H1 (cell line): ENCODE results near the gene ARID4B. TPM values are rescaled to one million over a fixed set of nuclear protein-coding genes. Genes with fewer than 3 reads are reported as not detected.

Source experiments
- CTCF ChIA-PET: fragments of 300-600 bp; sonication (Branson Sonifier 250); formaldehyde crosslinking; loops from one replicate; lab custom pipeline; 2021; ENCODE audit not compliant: partially characterized antibody; lab: Charles Lee
- POLR2A ChIA-PET: fragments of 300-600 bp; sonication (Branson Sonifier 250); formaldehyde crosslinking; loops from one replicate; lab custom pipeline; 2021; ENCODE audit warnings: inconsistent platforms; ENCODE audit not compliant: partially characterized antibody; lab: Charles Lee
- DNase-seq, 2 experiments: peaks; one replicate each; pipeline versions ENCODE4 v3.0.0 to v3.0.0-alpha.2; 2010 to 2022; ENCODE audit warnings: low spot score in 2 of 2, low read depth in 1 of 2, mixed read lengths in 1 of 2
- FAIRE-seq: peaks from 2 replicates; lab custom pipeline; 2011; peaks lifted over from hg19 to GRCh38; lab: Jason Lieb, UNC
- H2AFZ ChIP-seq: 2 replicates; pipeline ENCODE4 v1.8.1; 2012; ENCODE audit warnings: low read length, inconsistent platforms
- H2AK5ac ChIP-seq: 2 replicates; pipeline ENCODE4 v1.6.1; 2013; ENCODE audit warnings: low read depth, low read length
- H2BK120ac ChIP-seq: replicated peaks from 2 replicates; pipeline ENCODE3; 2013; ENCODE audit warnings: low read depth, low read length, inconsistent platforms
- H2BK12ac ChIP-seq: 2 replicates; pipeline ENCODE4 v1.6.1; 2013; ENCODE audit warnings: low read depth, low read length
- H2BK15ac ChIP-seq: 2 replicates; pipeline ENCODE4 v1.6.1; 2013; ENCODE audit warnings: low read length
- H2BK20ac ChIP-seq: 2 replicates; pipeline ENCODE4 v1.6.1; 2013; ENCODE audit warnings: low read length
- H2BK5ac ChIP-seq: 2 replicates; pipeline ENCODE4 v1.6.1; 2013; ENCODE audit warnings: low read depth, low read length
- H3K14ac ChIP-seq: 2 replicates; pipeline ENCODE4 v1.6.1; 2013; ENCODE audit warnings: inconsistent platforms; ENCODE audit not compliant: insufficient read length
- H3K18ac ChIP-seq: 2 replicates; pipeline ENCODE4 v1.6.1; 2013; ENCODE audit warnings: low read length; ENCODE audit errors: extremely low read depth
- H3K23ac ChIP-seq: 2 replicates; pipeline ENCODE4 v1.6.1; 2013; ENCODE audit warnings: inconsistent platforms; ENCODE audit not compliant: insufficient read length
- H3K23me2 ChIP-seq: 2 replicates; pipeline ENCODE4 v1.6.1; 2013; ENCODE audit warnings: low read depth, low read length
- H3K27ac ChIP-seq: 2 replicates; pipeline ENCODE4 v1.6.1; 2011; ENCODE audit warnings: low read depth, low read length, inconsistent platforms
- H3K27me3 ChIP-seq, 4 experiments: replicated peaks in 1 of 4; 1 replicate in 1 of 4; 2 replicates in 3 of 4; pipeline versions ENCODE4 v1.6.1 to v1.8.1; 2011 to 2013; ENCODE audit warnings: low read length in 3 of 4, mild to moderate bottlenecking in 3 of 4, inconsistent platforms in 2 of 4, mixed read lengths in 2 of 4, moderate library complexity in 1 of 4; ENCODE audit not compliant: control insufficient read depth in 3 of 4, insufficient read depth in 3 of 4; ENCODE audit errors: extremely low read depth in 1 of 4
- H3K36me3 ChIP-seq, 4 experiments: 2 replicates each; pipeline versions ENCODE4 v1.6.1 to v1.8.1; 2011 to 2013; ENCODE audit warnings: mild to moderate bottlenecking in 4 of 4, low read length in 3 of 4, moderate library complexity in 2 of 4, control low read depth in 1 of 4, inconsistent platforms in 1 of 4; ENCODE audit not compliant: insufficient read depth in 4 of 4, control insufficient read depth in 2 of 4
- H3K4ac ChIP-seq: replicated peaks from 2 replicates; pipeline ENCODE3; 2013; ENCODE audit warnings: low read length, low read depth, mixed read lengths, inconsistent platforms; ENCODE audit not compliant: insufficient read length
- H3K4me1 ChIP-seq, 4 experiments: replicated peaks in 1 of 4; 1 replicate in 1 of 4; 2 replicates in 3 of 4; pipeline versions ENCODE4 v1.6.1 to v1.8.1; 2011 to 2013; ENCODE audit warnings: low read length in 3 of 4, inconsistent platforms in 2 of 4, mixed read lengths in 1 of 4; ENCODE audit not compliant: insufficient read depth in 4 of 4, control insufficient read depth in 3 of 4
- H3K4me2 ChIP-seq, 2 experiments: 2 replicates each; pipeline versions ENCODE4 v1.6.1 to v1.8.1; 2011 to 2013; ENCODE audit warnings: low read depth in 2 of 2, low read length in 2 of 2, control low read depth in 1 of 2, inconsistent platforms in 1 of 2, mild to moderate bottlenecking in 1 of 2; ENCODE audit not compliant: insufficient read depth in 1 of 2
- H3K4me3 ChIP-seq, 4 experiments: fragments of 200-600, 300-600 bp in 1 of 4; sonication (generic), shearing (Covaris generic), sonication (Bioruptor Twin) in 1 of 4; 2 replicates each; pipeline versions ENCODE4 v1.5.1 to v1.8.1; 2011 to 2016; ENCODE audit warnings: low read length in 4 of 4, low read depth in 3 of 4, control low read depth in 2 of 4, inconsistent platforms in 2 of 4, mild to moderate bottlenecking in 2 of 4, mixed read lengths in 1 of 4, moderate library complexity in 1 of 4; ENCODE audit not compliant: insufficient read depth in 2 of 4; ENCODE audit errors: extremely low read depth in 1 of 4
- H3K56ac ChIP-seq: replicated peaks from 2 replicates; pipeline ENCODE3; 2013; ENCODE audit warnings: low read depth, mild to moderate bottlenecking, mixed read lengths, low read length, inconsistent platforms; ENCODE audit not compliant: insufficient read length
- H3K79me1 ChIP-seq: 2 replicates; pipeline ENCODE4 v1.6.1; 2013; ENCODE audit warnings: low read depth, low read length, control low read depth
- H3K79me2 ChIP-seq, 2 experiments: 2 replicates each; pipeline versions ENCODE4 v1.6.1 to v1.8.1; 2012 to 2013; ENCODE audit warnings: low read length in 2 of 2, mild to moderate bottlenecking in 2 of 2, inconsistent platforms in 1 of 2; ENCODE audit not compliant: insufficient read depth in 2 of 2, control insufficient read depth in 1 of 2
- H3K9ac ChIP-seq, 4 experiments: replicated peaks in 1 of 4; 1 replicate in 1 of 4; 2 replicates in 3 of 4; pipeline versions ENCODE4 v1.6.1 to v1.8.1; 2011 to 2013; ENCODE audit warnings: low read depth in 3 of 4, low read length in 3 of 4, control low read depth in 2 of 4, mild to moderate bottlenecking in 2 of 4, moderate library complexity in 2 of 4, inconsistent platforms in 1 of 4; ENCODE audit errors: extremely low read depth in 1 of 4
- H3K9me3 ChIP-seq, 2 experiments: 2 replicates each; pipeline versions ENCODE4 v1.6.1 to v1.8.1; 2012 to 2013; ENCODE audit warnings: mild to moderate bottlenecking in 2 of 2, moderate library complexity in 2 of 2, control low read depth in 1 of 2, inconsistent platforms in 1 of 2, low read depth in 1 of 2, low read length in 1 of 2, mixed read lengths in 1 of 2; ENCODE audit not compliant: insufficient read depth in 2 of 2
- H4K20me1 ChIP-seq, 2 experiments: replicated peaks in 1 of 2; 2 replicates each; pipeline versions ENCODE3 to v1.8.1; 2011 to 2013; ENCODE audit warnings: inconsistent platforms in 2 of 2, low read length in 2 of 2, mild to moderate bottlenecking in 1 of 2; ENCODE audit not compliant: insufficient read depth in 2 of 2, control insufficient read depth in 1 of 2
- H4K5ac ChIP-seq: 2 replicates; pipeline ENCODE4 v1.6.1; 2013; ENCODE audit warnings: low read length, low read depth, mixed read lengths, inconsistent platforms; ENCODE audit not compliant: insufficient read length
- H4K8ac ChIP-seq: 2 replicates; pipeline ENCODE4 v1.8.0; 2013; ENCODE audit warnings: mild to moderate bottlenecking, moderate library complexity, low read length, inconsistent platforms; ENCODE audit not compliant: insufficient read depth; ENCODE audit errors: extremely low read depth
- H4K91ac ChIP-seq: replicated peaks from 2 replicates; pipeline ENCODE3; 2013; ENCODE audit warnings: low read length, mixed read lengths, inconsistent platforms; ENCODE audit not compliant: insufficient read length
- BACH1 ChIP-seq: IDR thresholded peaks from 2 replicates; pipeline ENCODE4 v1.6.1; 2012; ENCODE audit warnings: low read length, improper control_type of control experiment
- CBX8 ChIP-seq: fragments of 300-800, 300-1000 bp; sonication (generic); IDR thresholded peaks from 2 replicates; pipeline ENCODE4 v1.7.1; 2016; ENCODE audit warnings: low read depth, low read length, borderline replicate concordance
- CEBPB ChIP-seq: IDR thresholded peaks from 2 replicates; pipeline ENCODE4 v1.6.1; 2012; ENCODE audit warnings: low read depth, low read length
- CHD1 ChIP-seq: IDR thresholded peaks from 2 replicates; pipeline ENCODE4 v1.6.1; 2012; ENCODE audit warnings: low read depth, low read length, improper control_type of control experiment
- CHD2 ChIP-seq: IDR thresholded peaks from 2 replicates; pipeline ENCODE4 v1.6.1; 2012; ENCODE audit warnings: low read length, improper control_type of control experiment
- FOSL1 ChIP-seq: IDR thresholded peaks from 2 replicates; pipeline ENCODE4 v1.6.1; 2011; ENCODE audit warnings: mild to moderate bottlenecking, low read depth, low read length, moderate library complexity; ENCODE audit not compliant: insufficient read depth
- GABPA ChIP-seq: IDR thresholded peaks from 2 replicates; pipeline ENCODE4 v1.6.1; 2011; ENCODE audit warnings: mild to moderate bottlenecking, low read length, moderate library complexity, borderline replicate concordance; ENCODE audit not compliant: insufficient read depth
- JUN ChIP-seq: IDR thresholded peaks from 2 replicates; pipeline ENCODE4 v1.6.1; 2011; ENCODE audit warnings: low read depth, mild to moderate bottlenecking, improper control_type of control experiment, low read length
- KDM4A ChIP-seq: IDR thresholded peaks from one replicate; pipeline ENCODE4 v1.7.1; 2012; ENCODE audit warnings: low read depth, mild to moderate bottlenecking, moderate library complexity, low read length, inconsistent platforms; ENCODE audit not compliant: severe bottlenecking
- PHF8 ChIP-seq: fragments of 200-600 bp; sonication (generic); conservative IDR thresholded peaks from 2 replicates; pipeline ENCODE4 v1.7.1; 2012; ENCODE audit warnings: low read depth, mild to moderate bottlenecking, inconsistent platforms, low read length, moderate library complexity
- RAD21 ChIP-seq, 2 experiments: IDR thresholded peaks in 1 of 2; conservative IDR thresholded peaks in 1 of 2; 2 replicates each; pipeline ENCODE4 v1.6.1; 2011; ENCODE audit warnings: low read depth in 2 of 2, low read length in 2 of 2, improper control_type of control experiment in 1 of 2, inconsistent platforms in 1 of 2, mild to moderate bottlenecking in 1 of 2, moderate library complexity in 1 of 2
- RBBP5 ChIP-seq: IDR thresholded peaks from 2 replicates; pipeline ENCODE4 v1.7.1; 2012; ENCODE audit warnings: low read depth, mild to moderate bottlenecking, inconsistent platforms, low read length, moderate library complexity, borderline replicate concordance
- SIX5 ChIP-seq: IDR thresholded peaks from 2 replicates; pipeline ENCODE4 v1.6.1; 2011; ENCODE audit warnings: mild to moderate bottlenecking, low read depth, low read length
- TBP ChIP-seq: IDR thresholded peaks from 2 replicates; pipeline ENCODE4 v1.6.1; 2011; ENCODE audit warnings: low read depth, low read length, improper control_type of control experiment
- YY1 ChIP-seq: IDR thresholded peaks from 2 replicates; pipeline ENCODE4 v1.6.1; 2011; ENCODE audit warnings: low read depth, mild to moderate bottlenecking, low read length
- ZNF274 ChIP-seq: IDR thresholded peaks from 2 replicates; pipeline ENCODE4 v1.7.0; 2012; ENCODE audit warnings: low read length, borderline replicate concordance; ENCODE audit errors: extremely low read depth
- polyA plus RNA-seq, 7 experiments: library from polyadenylated mRNA; depleted of rRNA in 3 of 7; stranded (reverse) in 5 of 7; unstranded in 2 of 7; fragments of >200 nt in 5 of 7; fragments of 200-250 nt in 2 of 7; gene quantifications; 1 replicate in 5 of 7; 2 replicates in 1 of 7; 4 replicates in 1 of 7; pipeline versions ENCODE4 v1.2.1 to v1.2.3, GENCODE V29; 2011 to 2013; ENCODE audit warnings: missing spikeins in 2 of 7, mixed read lengths in 2 of 7
- total RNA-seq: library from RNA; stranded (reverse); fragmentation: NEBNext Ultra II Directional; extraction: Animal tissue kit (Norgen Biotek cat#: 25700); gene quantifications from 2 replicates; pipeline ENCODE4 v1.2.1, GENCODE V29; 2021

ARID4B gene
- total and polyA plus RNA-seq, 2 of the 8 experiments (the other 6 are each of a cell fraction or from before 2014, with no cell fraction given) = 5.1 to 28.8 TPM

GRCh38 chr1:235240960-235241359 is 87.0 kb downstream of the ARID4B start:
- H3K9ac ChIP-seq = no peak overlapping the region
- H3K27ac ChIP-seq = no peak overlapping the region
- peaks cover 0 to 6% of the 10 kb centered on the region in 2 experiments; a peak in 1 of 4 replicates for H3K79me2 ChIP-seq
- no peak overlapping the region for H3K14ac ChIP-seq
- H3K23me2 ChIP-seq = no peaks in the 10 kb centered on the region
- H3K4me1 ChIP-seq = no peaks in the 10 kb centered on the region
- H4K91ac ChIP-seq = no peak overlapping the region
- ChIA-PET CTCF (interaction anchor here (0.6 kb wide), 1 partner anchor 22 kb away, joined by 3 read pairs; no protein-coding TSS in a partner anchor), POLR2A (interaction anchor here (0.5 to 1.2 kb wide), 2 partner anchors 10 to 86 kb away, joined by 3 to 4 read pairs; no protein-coding TSS in a partner anchor)
- no peak overlapping the region for H3K4ac ChIP-seq
- no peak overlapping the region for H3K4me2 ChIP-seq
- no peak overlapping the region for H2AFZ ChIP-seq
- no peaks in the 10 kb centered on the region for H3K9me3 ChIP-seq
- H3K27me3 ChIP-seq = no peaks in the 10 kb centered on the region
- no peak overlapping the region for H3K23ac ChIP-seq
- no peak overlapping the region for H2BK5ac ChIP-seq
- no peak overlapping the region for H2BK20ac ChIP-seq
- H3K36me3 ChIP-seq = peaks cover 0 to 36% (median 10%) of the 10 kb centered on the region in 4 experiments; a peak in 3 of 8 replicates
- no peak overlapping the region for H4K8ac ChIP-seq
- DNase-seq (no peak), FAIRE-seq (no peak)
- H3K18ac ChIP-seq = no peak overlapping the region
- no peak overlapping the region for H2AK5ac ChIP-seq
- H2BK120ac ChIP-seq = no peak overlapping the region
- H4K20me1 ChIP-seq = no peaks in the 10 kb centered on the region
- H3K4me3 ChIP-seq = no peak overlapping the region
- no peak overlapping the region for H2BK12ac ChIP-seq
- H4K5ac ChIP-seq = no peak overlapping the region
- H2BK15ac ChIP-seq = no peak overlapping the region
- H3K79me1 ChIP-seq = 0 out of 2 replicates have a peak, but pooled peaks cover 2% of the 10 kb centered on the region
- H3K56ac ChIP-seq = no peak overlapping the region
- TF ChIP-seq RBBP5 (no peak), GABPA (no peak), TBP (no peak), ZNF274 (no peak), JUN (no peak), CEBPB (no peak), CBX8 (no peak), BACH1 (no peak), PHF8 (no peak), RAD21 (IDR thresholded peaks at IDR 0.05 in 1 of 2, conservative IDR thresholded peaks at IDR 0.05 in 1 of 2; ENCODE audit: low read depth in 2 of 2, low read length in 2 of 2) (no peak), CHD2 (no peak), YY1 (no peak), FOSL1 (no peak), SIX5 (no peak), CHD1 (no peak), KDM4A (no peak)
